OCI-LY3 (cell line): Measurements from ENCODE around the gene ASTN2.

Experiments
- EZH2phosphoT487 ChIP-seq: fragments of 200-600 bp; shearing (Covaris generic); IDR thresholded peaks from 2 replicates; pipeline ENCODE4 v1.6.1; 2018; ENCODE audit warnings: antibody characterized with exemption, mixed run types, low read depth
- TF ChIP-seq, protein P1 (sequence below): fragments of 200-600, 300-600 bp; sonication (generic); IDR thresholded peaks from 2 replicates; pipeline ENCODE4 v1.5.1; 2014; ENCODE audit warnings: antibody characterized with exemption, low read length, low read depth

DNA sequence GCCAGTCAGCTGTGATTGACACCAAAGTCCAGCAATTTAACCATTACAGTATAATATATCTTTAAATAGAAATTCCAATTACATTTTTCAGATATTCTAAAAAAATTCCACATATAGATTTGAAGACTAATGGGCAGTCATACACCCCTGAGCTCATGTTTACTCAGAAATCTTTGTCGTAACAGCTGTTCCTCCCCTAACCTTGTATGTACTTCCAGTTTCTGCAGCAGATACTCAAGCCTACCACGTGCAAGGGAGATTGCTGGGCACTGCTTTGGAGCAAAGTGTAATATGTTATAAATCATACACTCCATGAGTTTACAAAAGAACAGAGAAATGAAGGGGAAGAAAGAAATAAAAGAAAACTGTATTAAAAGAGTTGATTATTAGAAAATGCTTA is 486.6 kb downstream of the ASTN2 start:
- TF ChIP-seq, protein P1, sequence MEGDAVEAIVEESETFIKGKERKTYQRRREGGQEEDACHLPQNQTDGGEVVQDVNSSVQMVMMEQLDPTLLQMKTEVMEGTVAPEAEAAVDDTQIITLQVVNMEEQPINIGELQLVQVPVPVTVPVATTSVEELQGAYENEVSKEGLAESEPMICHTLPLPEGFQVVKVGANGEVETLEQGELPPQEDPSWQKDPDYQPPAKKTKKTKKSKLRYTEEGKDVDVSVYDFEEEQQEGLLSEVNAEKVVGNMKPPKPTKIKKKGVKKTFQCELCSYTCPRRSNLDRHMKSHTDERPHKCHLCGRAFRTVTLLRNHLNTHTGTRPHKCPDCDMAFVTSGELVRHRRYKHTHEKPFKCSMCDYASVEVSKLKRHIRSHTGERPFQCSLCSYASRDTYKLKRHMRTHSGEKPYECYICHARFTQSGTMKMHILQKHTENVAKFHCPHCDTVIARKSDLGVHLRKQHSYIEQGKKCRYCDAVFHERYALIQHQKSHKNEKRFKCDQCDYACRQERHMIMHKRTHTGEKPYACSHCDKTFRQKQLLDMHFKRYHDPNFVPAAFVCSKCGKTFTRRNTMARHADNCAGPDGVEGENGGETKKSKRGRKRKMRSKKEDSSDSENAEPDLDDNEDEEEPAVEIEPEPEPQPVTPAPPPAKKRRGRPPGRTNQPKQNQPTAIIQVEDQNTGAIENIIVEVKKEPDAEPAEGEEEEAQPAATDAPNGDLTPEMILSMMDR = no peak
- TF ChIP-seq EZH2phosphoT487 = no peak
